ENCODE results near the gene DPAGT1.
"Not testable (repeated sequence)": the region's sequence is repeated elsewhere in the genome, so short reads cannot be mapped to it uniquely, and the experiment has no call there.

DNA sequence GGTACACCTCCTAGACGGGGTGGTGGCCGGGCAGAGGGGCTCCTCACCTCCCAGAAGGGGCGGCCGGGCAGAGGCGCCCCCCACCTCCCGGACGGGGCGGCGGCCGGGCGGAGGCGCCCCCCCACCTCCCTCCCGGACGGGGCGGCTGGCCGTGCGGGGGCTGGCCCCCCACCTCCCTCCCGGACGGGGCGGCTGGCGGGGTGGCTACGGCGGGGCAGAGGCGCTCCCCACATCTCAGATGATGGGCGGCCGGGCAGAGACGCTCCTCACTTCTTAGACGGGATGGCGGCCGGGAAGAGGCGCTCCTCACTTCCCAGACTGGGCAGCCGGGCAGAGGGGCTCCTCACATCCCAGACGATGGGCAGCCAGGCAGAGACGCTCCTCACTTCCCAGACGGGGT is 42.5 kb downstream of the DPAGT1 start:
- TF ChIP-seq POLR2A, EP300 (IDR thresholded peaks at IDR 0.05): not testable (repeated sequence)
- TF ChIP-seq, protein P1, sequence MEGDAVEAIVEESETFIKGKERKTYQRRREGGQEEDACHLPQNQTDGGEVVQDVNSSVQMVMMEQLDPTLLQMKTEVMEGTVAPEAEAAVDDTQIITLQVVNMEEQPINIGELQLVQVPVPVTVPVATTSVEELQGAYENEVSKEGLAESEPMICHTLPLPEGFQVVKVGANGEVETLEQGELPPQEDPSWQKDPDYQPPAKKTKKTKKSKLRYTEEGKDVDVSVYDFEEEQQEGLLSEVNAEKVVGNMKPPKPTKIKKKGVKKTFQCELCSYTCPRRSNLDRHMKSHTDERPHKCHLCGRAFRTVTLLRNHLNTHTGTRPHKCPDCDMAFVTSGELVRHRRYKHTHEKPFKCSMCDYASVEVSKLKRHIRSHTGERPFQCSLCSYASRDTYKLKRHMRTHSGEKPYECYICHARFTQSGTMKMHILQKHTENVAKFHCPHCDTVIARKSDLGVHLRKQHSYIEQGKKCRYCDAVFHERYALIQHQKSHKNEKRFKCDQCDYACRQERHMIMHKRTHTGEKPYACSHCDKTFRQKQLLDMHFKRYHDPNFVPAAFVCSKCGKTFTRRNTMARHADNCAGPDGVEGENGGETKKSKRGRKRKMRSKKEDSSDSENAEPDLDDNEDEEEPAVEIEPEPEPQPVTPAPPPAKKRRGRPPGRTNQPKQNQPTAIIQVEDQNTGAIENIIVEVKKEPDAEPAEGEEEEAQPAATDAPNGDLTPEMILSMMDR (IDR thresholded peaks at IDR 0.05), result not testable (repeated sequence)

Data from sigmoid colon (tissue), 4 donors.